Hematopoietic multipotent progenitor cell treated with erythropoietin and hydrocortisone succinate and interleukin-3 and kit ligand, for 17 days (in vitro differentiated cells): Measurements from ENCODE around the gene DAB2IP.

Experiments used
- DNase-seq: peaks from one replicate; pipeline ENCODE4 v3.0.0-alpha.2; 2015; ENCODE audit warnings: low spot score

The DAB2IP gene

GRCh38 chr9:121685146-121685794 is 33.8 kb downstream of the DAB2IP start:
- DNase-seq, result no peak

- DNase-seq, result no peak
Observed at GRCh38 chr9:121685795-121686377, 34.5 kb downstream of the DAB2IP start.

- DNase-seq, result peak; percentile 44
Observed at GRCh38 chr9:121686930-121687541, 35.6 kb downstream of the DAB2IP start.

GRCh38 chr9:121688146-121688680 is 36.8 kb downstream of the DAB2IP start:
- no peak for DNase-seq

GRCh38 chr9:121688681-121689080 is 37.2 kb downstream of the DAB2IP start:
- no peak for DNase-seq

- DNase-seq, result no peak
Observed at GRCh38 chr9:121689461-121690157, 38.2 kb downstream of the DAB2IP start.

GRCh38 chr9:121690316-121690715 is 38.9 kb downstream of the DAB2IP start:
- no peak for DNase-seq

GRCh38 chr9:121690766-121691165 is 39.3 kb downstream of the DAB2IP start:
- no peak for DNase-seq

- no peak for DNase-seq
Observed at GRCh38 chr9:121691890-121692289, 40.5 kb downstream of the DAB2IP start.

- DNase-seq, result no peak
Observed at GRCh38 chr9:121692606-121693387, 41.4 kb downstream of the DAB2IP start.

- no peak for DNase-seq
Observed at GRCh38 chr9:121693388-121693670, 41.9 kb downstream of the DAB2IP start.

GRCh38 chr9:121694001-121694400 is 42.6 kb downstream of the DAB2IP start:
- no peak for DNase-seq

GRCh38 chr9:121694600-121694999 is 43.2 kb downstream of the DAB2IP start:
- no peak for DNase-seq

- no peak for DNase-seq
Observed at GRCh38 chr9:121696930-121697329, 45.5 kb downstream of the DAB2IP start.

GRCh38 chr9:121698627-121699570 is 47.5 kb downstream of the DAB2IP start:
- no peak for DNase-seq

- no peak for DNase-seq
Observed at GRCh38 chr9:121699571-121700164, 48.2 kb downstream of the DAB2IP start.

GRCh38 chr9:121700165-121700831 is 48.9 kb downstream of the DAB2IP start:
- no peak for DNase-seq

- DNase-seq, result no peak
Observed at GRCh38 chr9:121700832-121701419, 49.5 kb downstream of the DAB2IP start.

- DNase-seq, result no peak
Observed at GRCh38 chr9:121701736-121702261, 50.4 kb downstream of the DAB2IP start.
